Adrenal gland (tissue), 12 donors: ENCODE data around the gene SWAP70. TPM values are rescaled to one million over a fixed set of nuclear protein-coding genes. Genes with fewer than 3 reads are reported as not detected.

Experiments used
- DNase-seq, 7 donors: peaks; one replicate each; pipeline ENCODE4 v3.0.0-alpha.2; 2019 to 2020
- H3K27ac ChIP-seq, 5 donors: fragments of 200-600 bp; sonication (generic) in 4 of 5; 1 replicate in 3 of 5; 2 replicates in 2 of 5; pipeline versions ENCODE4 v1.5.1 to v1.8.0; 2016 to 2020; ENCODE audit warnings: mild to moderate bottlenecking in 1 of 5
- H3K27me3 ChIP-seq: fragments of 200-600 bp; 2 replicates; pipeline ENCODE4 v1.8.0; 2021
- H3K36me3 ChIP-seq, 2 donors: fragments of 200-600 bp; replicated peaks in 1 of 2; 1 replicate in 1 of 2; 2 replicates in 1 of 2; pipeline versions ENCODE4 v1.5.1 to v1.8.0; 2018 to 2022
- H3K4me1 ChIP-seq, 2 donors: fragments of 200-600 bp; replicated peaks in 1 of 2; 1 replicate in 1 of 2; 2 replicates in 1 of 2; pipeline versions ENCODE4 v1.5.1 to v1.8.0; 2018 to 2021
- H3K4me3 ChIP-seq, 4 donors: fragments of 200-600 bp; sonication (generic) in 3 of 4; one replicate each; pipeline ENCODE4 v1.5.1; 2016 to 2018
- H3K9me3 ChIP-seq, 3 donors: fragments of 200-600 bp; sonication (generic) in 1 of 3; replicated peaks in 1 of 3; 1 replicate in 2 of 3; 2 replicates in 1 of 3; pipeline versions ENCODE4 v1.5.1 to v1.8.0; 2016 to 2021
- POLR2A ChIP-seq, 2 donors: fragments of 450-650 bp; IDR thresholded peaks; one replicate each; pipeline ENCODE4 v1.6.1; 2017; ENCODE audit warnings: antibody characterized with exemption in 2 of 2, mild to moderate bottlenecking in 2 of 2, moderate library complexity in 1 of 2
- WGBS, 4 donors: extraction: QIAGEN DNeasy Blood & Tissue Kit in 2 of 4; methylation state at CpG; one replicate each; pipeline versions ENCODE4 v1.1.5 to v1.1.7; 2013 to 2017; 5-methylcytosine and 5-hydroxymethylcytosine counted together
- intact Hi-C, 2 donors: fragments of 100-400 bp; cut with DNase I; formaldehyde crosslinking; loops; one replicate each; pipeline versions ENCODE4 v1.14.1 to v1.15.0; 2022 to 2023
- polyA plus RNA-seq, 3 donors: library from polyadenylated mRNA; stranded (reverse); fragments of 200-250 nt in 2 of 3; fragments of 350-450 nt in 1 of 3; fragmentation: Illumina TruSeq in 1 of 3; extraction: RNeasy Lipid Tissue Mini Kit (QIAGEN cat#74804) in 1 of 3; gene quantifications; one replicate each; pipeline ENCODE4 v1.2.3, GENCODE V29; 2013 to 2014
- total RNA-seq, 9 donors: library from RNA; depleted of rRNA in 4 of 9; stranded (reverse); fragments of >200 nt in 4 of 9; fragments of 120-200 nt in 1 of 9; fragmentation: NEBNext Ultra II Directional in 1 of 9; extraction: Animal tissue kit (Norgen Biotek cat#: 25700) in 1 of 9; gene quantifications; one replicate each; pipeline versions ENCODE4 v1.1.0 to v1.2.4, GENCODE V29; 2013 to 2023
- TF ChIP-seq, protein P1 (sequence below), 6 experiments: fragments of 450-650 bp in 4 of 6; fragments of 200-600 bp in 2 of 6; sonication (generic) in 1 of 6; IDR thresholded peaks; 1 replicate in 5 of 6; 2 replicates in 1 of 6; pipeline versions ENCODE4 v1.5.1 to v1.8.0; 2016 to 2021; ENCODE audit warnings: antibody characterized with exemption in 6 of 6, mild to moderate bottlenecking in 2 of 6, moderate library complexity in 1 of 6
- donor health status: healthy with polysubstance abuse.
- donor health status: Bipolar disorder and iron deficiency.
- donor health status: DM: yes; HTN: yes; CAD: no.
- donor health status: DM: no; HTN: no; CAD: no.
- donor health status: DM: no; HTN: no; CAD: no.
- donor health status: DM: yes; HTN: yes; CAD: no.

Gene SWAP70
- total and polyA plus RNA-seq, 12 donors, result 6.5 to 23.5 (median 17.0) TPM

DNA sequence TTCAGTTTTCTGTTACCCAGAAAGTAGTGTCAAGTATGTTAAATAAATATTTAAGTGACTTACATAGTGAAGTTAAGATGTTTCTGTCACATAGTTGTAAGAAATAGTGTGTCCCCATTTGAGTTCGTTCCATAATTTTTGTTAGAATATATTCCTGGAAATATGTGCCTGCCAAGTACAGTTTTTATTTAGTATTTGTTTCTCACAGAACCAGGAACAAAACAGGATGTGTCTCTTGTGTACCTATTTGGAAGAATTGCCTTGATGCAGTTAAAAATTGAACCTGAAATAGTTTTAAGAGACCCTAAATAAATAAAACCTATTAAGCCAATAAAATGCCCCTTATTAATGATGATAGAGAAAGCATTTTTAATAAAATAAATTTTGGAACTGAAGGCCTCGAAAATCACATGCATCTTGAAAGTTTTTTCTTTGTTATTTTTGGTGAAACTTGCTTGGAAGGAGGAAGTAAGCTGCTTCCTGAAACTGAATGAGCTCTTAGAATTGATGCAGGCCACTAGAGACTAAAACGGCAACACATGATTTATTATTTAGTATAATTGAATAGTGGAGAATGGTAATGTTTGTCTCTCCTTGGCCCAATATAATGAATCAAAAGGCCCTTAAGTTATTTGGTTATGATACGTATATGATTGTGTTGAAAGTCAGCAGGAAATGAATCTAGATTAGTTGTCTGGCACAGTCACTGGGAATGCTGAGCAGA is 55.9 kb downstream of the SWAP70 start:
- no peaks in the 10 kb centered on the region for H3K36me3 ChIP-seq
- no peak overlapping the region for H3K4me3 ChIP-seq
- peaks cover 19 to 48% of the 10 kb centered on the region in 2 donors for H3K4me1 ChIP-seq
- peak overlapping the region in 4 of 5 donors; percentile 28 to 72 (median 48) for H3K27ac ChIP-seq
- intact Hi-C loops, result no loop called here
- no peaks in the 10 kb centered on the region for H3K27me3 ChIP-seq
- no peak for DNase-seq
- TF ChIP-seq, protein P1, sequence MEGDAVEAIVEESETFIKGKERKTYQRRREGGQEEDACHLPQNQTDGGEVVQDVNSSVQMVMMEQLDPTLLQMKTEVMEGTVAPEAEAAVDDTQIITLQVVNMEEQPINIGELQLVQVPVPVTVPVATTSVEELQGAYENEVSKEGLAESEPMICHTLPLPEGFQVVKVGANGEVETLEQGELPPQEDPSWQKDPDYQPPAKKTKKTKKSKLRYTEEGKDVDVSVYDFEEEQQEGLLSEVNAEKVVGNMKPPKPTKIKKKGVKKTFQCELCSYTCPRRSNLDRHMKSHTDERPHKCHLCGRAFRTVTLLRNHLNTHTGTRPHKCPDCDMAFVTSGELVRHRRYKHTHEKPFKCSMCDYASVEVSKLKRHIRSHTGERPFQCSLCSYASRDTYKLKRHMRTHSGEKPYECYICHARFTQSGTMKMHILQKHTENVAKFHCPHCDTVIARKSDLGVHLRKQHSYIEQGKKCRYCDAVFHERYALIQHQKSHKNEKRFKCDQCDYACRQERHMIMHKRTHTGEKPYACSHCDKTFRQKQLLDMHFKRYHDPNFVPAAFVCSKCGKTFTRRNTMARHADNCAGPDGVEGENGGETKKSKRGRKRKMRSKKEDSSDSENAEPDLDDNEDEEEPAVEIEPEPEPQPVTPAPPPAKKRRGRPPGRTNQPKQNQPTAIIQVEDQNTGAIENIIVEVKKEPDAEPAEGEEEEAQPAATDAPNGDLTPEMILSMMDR (IDR thresholded peaks at IDR 0.05), result no peak
- TF ChIP-seq POLR2A (IDR thresholded peaks at IDR 0.05), result no peak
- 54 to 62% (median 57%) methylated on average over 4 of the region's 4 CpGs for WGBS, 4 donors
- H3K9me3 ChIP-seq, result no peaks in the 10 kb centered on the region

DNA sequence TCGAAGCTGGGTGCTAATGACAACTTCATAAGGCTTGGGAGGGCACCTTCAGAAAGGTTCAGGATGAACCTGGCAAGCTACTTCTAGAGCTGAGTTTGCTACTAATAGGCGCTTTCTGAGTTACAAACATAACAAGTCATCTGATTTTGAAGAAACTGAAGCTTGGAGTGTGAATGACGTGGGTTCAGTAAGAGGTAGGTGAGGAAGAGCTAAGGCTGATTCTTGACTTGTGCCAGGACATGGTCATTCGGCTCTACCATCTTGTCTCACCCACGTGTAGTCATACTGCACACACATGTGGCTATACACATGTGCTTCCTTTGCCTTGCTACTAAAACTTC is 56.4 kb downstream of the SWAP70 start:
- Histone ChIP-seq H3K27me3 (no peaks in the 10 kb centered on the region), H3K36me3 (no peaks in the 10 kb centered on the region), H3K27ac (peak overlapping the region in 4 of 5 donors; percentile 28 to 72 (median 48)), H3K4me1 (peaks cover 19 to 48% of the 10 kb centered on the region in 2 donors), H3K4me3 (no peak overlapping the region), H3K9me3 (no peaks in the 10 kb centered on the region)
- WGBS, 4 donors, result 68 to 81% (median 78%) methylated on average over 4 to 5 of the region's 5 CpGs
- no peak for DNase-seq
- TF ChIP-seq POLR2A (IDR thresholded peaks at IDR 0.05), result no peak
- TF ChIP-seq, protein P1 (IDR thresholded peaks at IDR 0.05), result no peak
- intact Hi-C loops, result no loop called here

DNA sequence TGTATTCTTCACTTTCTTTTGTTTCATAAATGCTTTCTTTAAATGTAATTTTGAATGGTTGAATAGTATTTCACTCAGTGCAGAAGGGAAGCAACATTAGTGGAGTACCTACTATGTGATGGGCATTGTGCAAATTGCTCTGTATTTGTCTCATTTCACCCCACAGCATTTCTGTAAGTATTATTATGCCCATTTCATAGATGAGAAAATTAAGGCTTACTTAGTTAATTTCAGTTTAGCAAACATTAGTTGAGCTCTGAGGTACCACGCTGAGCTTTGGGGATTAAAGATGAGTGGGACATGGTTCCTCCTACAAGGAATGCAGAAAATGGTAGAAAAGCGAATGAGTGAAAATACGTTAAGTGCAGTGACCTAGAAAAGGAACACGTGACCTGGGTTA is 58.1 kb downstream of the SWAP70 start:
- WGBS, 4 donors, result 96 to 97% (median 96%) methylated on average over 4 of the region's 4 CpGs
- Histone ChIP-seq H3K36me3 (no peaks in the 10 kb centered on the region), H3K4me1 (peaks cover 17 to 37% of the 10 kb centered on the region in 2 donors), H3K27me3 (no peaks in the 10 kb centered on the region), H3K27ac (no peak overlapping the region), H3K9me3 (no peaks in the 10 kb centered on the region), H3K4me3 (no peak overlapping the region)
- intact Hi-C loops, result no loop called here
- no peak for TF ChIP-seq POLR2A (IDR thresholded peaks at IDR 0.05)
- TF ChIP-seq, protein P1 (IDR thresholded peaks at IDR 0.05), result no peak
- DNase-seq, result no peak

DNA sequence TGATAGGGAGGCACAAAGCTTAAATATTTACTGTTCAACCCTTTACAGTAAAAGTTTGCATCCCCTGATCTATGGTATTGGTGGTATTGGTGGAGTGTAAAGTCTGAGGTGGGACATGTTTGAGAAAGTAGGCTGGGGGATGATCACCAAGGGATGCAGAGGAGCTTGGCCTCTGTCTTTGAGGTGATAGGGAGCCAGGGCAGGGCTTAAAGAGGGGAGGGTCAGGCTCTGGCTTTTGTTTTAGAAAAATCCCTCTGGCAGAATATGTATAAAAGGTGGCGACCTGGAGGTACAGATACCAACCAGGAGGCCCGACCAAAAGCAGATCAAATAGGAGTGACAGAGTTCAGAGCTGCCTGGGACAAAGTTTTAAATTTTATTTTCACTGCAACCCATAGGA is 59.0 kb downstream of the SWAP70 start:
- H3K36me3 ChIP-seq, result peaks cover 0 to 5% of the 10 kb centered on the region in 2 donors
- H3K27ac ChIP-seq, result no peak overlapping the region
- no peak for DNase-seq
- peaks cover 8 to 29% of the 10 kb centered on the region in 2 donors for H3K4me1 ChIP-seq
- WGBS, 4 donors, result 92 to 95% (median 93%) methylated on average over 2 of the region's 2 CpGs
- H3K27me3 ChIP-seq, result no peaks in the 10 kb centered on the region
- H3K4me3 ChIP-seq, result no peak overlapping the region
- intact Hi-C loops, result no loop called here
- H3K9me3 ChIP-seq, result no peaks in the 10 kb centered on the region
- TF ChIP-seq, protein P1 (IDR thresholded peaks at IDR 0.05), result no peak
- TF ChIP-seq POLR2A (IDR thresholded peaks at IDR 0.05), result no peak
